GM21447 (cell line): ENCODE results near the gene SLC52A1.

Experiments used
- ATAC-seq: cut with Tn5 transposase; IDR thresholded peaks from one replicate; pipeline ENCODE4 v1.9.1; 2021; ENCODE audit not compliant: unreplicated experiment

Gene SLC52A1

DNA sequence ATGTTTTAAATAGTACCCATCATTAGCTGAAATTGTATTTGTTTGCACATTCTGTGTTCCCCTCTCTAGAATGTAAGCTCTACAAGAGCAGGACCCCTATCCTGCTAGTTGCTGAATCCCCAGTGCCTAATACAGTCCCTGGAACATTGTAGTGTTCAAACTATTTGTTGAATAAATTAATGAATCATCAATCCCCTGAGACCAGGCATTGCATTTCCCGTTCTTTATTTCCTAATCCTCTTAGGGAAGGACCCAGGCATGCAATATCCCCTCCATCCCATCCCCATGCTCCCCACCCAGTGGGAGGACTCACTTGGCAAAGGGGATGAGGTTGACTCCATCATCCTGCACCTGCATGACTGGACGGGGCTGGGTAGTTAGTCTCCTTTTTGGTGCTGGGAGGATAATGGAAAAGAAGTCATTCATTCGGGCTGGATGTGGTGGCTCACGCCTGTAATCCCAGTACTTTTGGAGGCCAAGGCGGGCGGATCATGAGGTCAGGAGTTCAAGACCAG, 41.1 kb downstream of the SLC52A1 start:
- ATAC-seq, result no peak

DNA sequence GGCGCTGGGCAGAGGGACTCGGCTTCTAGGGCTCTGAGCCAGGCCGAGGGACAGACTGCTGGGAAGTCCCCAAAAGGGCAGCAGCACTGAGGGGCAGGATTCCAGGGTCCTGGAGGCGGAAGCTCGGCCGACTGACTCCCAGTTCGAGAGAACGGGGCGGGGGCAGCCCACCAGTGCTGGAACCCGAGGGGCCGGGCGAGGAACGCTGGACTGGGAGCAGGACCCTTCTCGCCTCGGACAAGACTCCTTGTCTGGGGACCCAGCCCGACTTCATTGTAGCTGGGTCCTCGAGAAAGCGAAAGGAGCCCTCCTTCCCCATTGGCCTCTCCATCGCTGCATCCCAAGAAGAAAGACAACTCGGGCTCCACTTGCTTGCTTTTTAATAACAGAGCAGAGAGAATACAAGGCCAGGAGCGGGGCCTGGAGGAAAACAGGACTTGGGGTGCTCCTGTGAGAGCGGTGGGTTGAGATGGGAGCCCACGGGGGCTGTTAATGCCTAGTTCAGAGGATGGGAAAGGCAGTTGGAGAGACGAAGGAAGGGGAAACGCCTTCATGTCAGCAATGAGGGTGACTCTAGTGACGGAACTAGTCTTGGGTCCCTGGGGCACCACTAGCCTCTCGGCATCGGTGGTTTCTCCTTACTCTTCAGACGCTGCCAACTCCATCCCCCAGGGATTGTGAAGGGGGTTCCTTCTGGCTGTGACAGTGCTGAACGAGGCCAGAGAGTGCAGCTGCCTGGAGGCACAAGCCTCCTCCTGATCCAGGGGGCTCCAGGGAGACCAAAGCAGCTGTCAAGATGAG, 47.3 kb downstream of the SLC52A1 start:
- ATAC-seq, result no peak

DNA sequence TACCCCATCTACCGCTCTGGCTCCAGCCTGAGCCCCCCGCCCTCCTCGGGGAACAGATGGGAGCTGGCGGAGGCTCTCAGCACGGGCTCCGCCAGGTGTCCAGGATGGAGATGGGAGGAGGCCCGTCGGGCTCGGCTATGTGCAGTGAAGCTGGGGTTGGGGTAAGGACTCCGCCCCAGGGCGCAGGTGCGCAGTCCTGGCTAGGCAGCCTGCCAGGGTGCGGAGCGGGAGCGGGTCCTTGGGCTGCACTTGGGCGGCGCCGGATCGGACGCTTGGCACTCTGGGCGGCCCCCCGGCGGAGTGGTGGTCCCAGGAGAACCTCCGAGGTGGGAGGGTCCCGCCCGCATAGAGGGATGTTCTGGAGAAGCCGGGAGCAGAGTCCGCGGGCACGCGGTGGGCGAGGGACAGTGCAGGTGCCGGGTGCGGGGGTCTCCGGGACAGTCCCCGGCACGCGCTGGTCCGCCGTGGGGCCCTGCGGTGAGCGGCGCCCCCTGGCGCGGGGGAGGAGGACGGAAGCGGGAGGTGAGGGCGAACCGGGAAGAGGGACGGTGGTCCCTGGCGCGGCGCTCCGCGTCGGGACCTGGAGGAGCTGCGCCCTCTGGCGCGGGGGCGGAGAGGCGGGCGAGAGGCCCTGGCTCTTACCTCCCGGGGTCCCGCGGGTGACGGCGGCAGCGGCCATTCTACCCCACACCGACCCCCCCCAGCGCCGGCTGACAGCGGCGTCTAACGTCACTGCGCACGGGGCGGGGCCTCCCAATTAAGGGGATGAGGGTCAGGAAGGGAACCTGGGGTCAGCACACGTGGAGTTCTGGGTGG, 48.1 kb downstream of the SLC52A1 start, which contains the start of gene CAMTA2:
Gene CAMTA2 (minus strand): TSS at position 725 of the 816 bp plus-strand sequence. CDS start 1,453 bp downstream, outside the sequence.
- peak; percentile 66 for ATAC-seq

DNA sequence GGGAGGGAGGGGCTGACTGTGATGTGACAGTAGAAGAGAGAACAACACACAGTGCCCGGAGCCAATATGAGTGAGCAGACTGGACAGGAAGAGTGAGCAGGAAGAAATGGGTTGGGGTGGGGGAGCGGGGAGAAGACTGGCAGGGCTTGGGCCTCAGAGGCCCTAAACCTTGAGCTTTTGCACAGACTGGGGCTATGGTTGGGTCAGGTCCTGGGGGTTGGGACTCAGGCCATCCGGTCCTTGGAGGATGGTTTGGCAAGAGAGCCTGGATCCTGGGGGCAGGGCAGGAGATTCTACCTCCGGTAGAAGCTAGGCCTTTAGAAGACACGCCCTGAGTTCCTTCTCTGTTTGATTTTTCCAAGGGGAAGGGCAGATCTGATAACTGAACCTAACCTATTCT, 48.8 kb downstream of the SLC52A1 start:
- ATAC-seq, result no peak
